Measurements from ENCODE around the gene MRPL48.
"Not testable (repeated sequence)": the region's sequence is repeated elsewhere in the genome, so short reads cannot be mapped to it uniquely, and the experiment has no call there.

MRPL48 gene

DNA sequence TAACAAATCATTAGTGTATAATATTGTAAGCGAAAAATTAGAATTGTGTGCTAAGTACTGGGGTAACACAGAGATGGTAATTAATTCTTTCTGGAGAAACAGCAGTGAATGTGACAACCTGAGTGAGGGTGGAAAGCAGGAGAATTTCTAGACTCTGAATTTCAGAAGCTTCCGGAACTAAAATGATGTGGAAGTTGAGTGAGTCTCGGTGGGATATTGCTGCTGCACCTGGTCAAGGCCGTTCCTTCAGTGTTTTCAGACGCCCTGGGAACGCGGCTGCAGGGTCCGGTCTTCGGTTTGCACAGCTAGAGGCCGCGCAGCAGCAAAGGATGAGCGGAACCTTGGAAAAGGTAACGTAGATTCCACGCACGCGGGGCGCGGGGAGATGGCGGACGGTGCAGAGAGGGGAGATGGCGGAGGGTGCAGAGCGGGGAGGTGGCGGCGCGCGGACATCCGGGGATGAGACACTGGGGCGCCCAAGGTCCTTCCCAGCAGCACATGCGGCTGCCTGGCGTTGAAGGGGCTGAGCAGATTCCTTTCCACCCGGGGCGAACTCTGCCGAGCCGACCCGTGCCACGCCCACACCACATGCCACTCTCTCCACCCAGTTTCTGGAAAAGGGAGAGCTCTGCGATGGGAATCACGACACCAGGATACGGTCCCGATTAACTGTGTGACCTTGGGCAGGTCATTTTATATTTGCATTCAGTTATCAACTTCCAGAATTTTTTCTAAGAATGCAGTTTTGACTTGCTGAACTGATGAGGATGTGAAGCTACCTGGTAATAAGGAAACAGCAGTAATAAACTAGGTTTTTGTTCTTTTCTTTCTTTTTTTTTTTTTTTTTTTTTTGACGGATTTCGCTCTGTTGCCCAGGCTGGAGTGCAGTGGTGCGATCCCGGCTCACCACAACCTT is at the start of gene MRPL48:
Gene MRPL48, plus strand, starts transcription at position 232 of the 916 bp plus-strand sequence. Its CDS starts 98 bp downstream, at position 330.
- no peaks in the 10 kb centered on the region for H3K9me3 Mint-ChIP-seq
- H3K27ac Mint-ChIP-seq: peak within 1 kb of the TSS; percentile 94
- H3K36me3 Mint-ChIP-seq (ENCODE audit: low read depth): peaks cover 6% of the 10 kb centered on the region
- no peaks in the 10 kb centered on the region for H3K27me3 Mint-ChIP-seq
- H3K4me3 Mint-ChIP-seq: peak within 1 kb of the TSS; percentile 96
- no peaks in the 10 kb centered on the region for H3K4me1 Mint-ChIP-seq (ENCODE audit: low read depth)
- intact Hi-C loops (cut with micrococcal nuclease): loop anchor here (5.0 kb wide), 1 partner anchor 89 kb away; the partner anchor contains the start of genes COA4 and PAAF1

- Mint-ChIP-seq H3K9me3 (no peaks in the 10 kb centered on the region), H3K27ac (no peak overlapping the region), H3K27me3 (no peaks in the 10 kb centered on the region), H3K4me1 (ENCODE audit: low read depth) (peaks cover 13% of the 10 kb centered on the region), H3K4me3 (no peak overlapping the region), H3K36me3 (ENCODE audit: low read depth) (peaks cover 22% of the 10 kb centered on the region)
- intact Hi-C loops (cut with micrococcal nuclease): no loop called here
These were observed 44.6 kb upstream of the MRPL48 start for GRCh38 chr11:73743045-73743444.

DNA sequence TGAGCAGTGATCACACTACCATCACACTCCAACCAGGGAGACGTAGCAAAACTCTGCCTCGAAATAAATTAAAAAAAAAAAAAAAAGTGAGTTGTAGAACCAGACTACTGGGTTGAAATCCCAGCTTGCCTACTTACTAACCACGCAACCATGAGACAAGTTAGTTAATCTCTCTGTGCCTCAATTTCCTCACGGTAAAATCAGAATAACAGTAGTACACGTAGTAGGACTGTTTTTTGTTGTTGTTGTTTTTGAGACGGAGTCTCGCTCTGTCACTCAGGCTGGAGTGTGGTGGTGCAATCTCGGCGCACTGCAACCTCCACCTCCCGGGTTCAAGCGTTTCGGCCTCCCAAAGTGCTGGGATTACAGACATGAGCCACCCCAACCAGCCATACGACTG is 41.0 kb upstream of the MRPL48 start:
- H3K27ac Mint-ChIP-seq: no peak overlapping the region
- H3K4me1 Mint-ChIP-seq (ENCODE audit: low read depth): peaks cover 34% of the 10 kb centered on the region
- H3K36me3 Mint-ChIP-seq (ENCODE audit: low read depth): peaks cover 25% of the 10 kb centered on the region
- H3K9me3 Mint-ChIP-seq: no peaks in the 10 kb centered on the region
- H3K4me3 Mint-ChIP-seq: no peak overlapping the region
- H3K27me3 Mint-ChIP-seq: no peaks in the 10 kb centered on the region
- intact Hi-C loops (cut with micrococcal nuclease): no loop called here

DNA sequence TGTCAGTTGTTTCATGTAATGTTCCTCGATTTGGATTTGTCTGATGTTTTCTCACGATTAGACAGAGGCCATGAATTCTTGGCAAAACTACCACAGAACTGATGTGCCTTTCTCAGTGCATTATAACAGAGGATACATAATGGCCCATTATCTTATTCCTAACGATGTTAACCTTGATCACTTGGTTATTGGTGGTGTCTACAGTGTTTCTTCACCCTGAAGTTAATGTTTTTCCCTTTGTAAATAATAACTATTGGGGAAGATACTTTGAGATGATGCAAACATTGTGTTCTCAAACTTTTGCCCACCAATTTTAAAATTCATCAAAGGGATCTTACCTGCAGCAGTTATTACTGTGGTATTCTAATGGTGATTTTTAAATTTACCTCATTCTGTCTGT is 39.9 kb upstream of the MRPL48 start:
- Mint-ChIP-seq H3K27ac (no peak overlapping the region), H3K9me3 (no peaks in the 10 kb centered on the region)

GRCh38 chr11:73748300-73748699 is 39.4 kb upstream of the MRPL48 start:
- no peak overlapping the region for H3K4me3 Mint-ChIP-seq
- no peaks in the 10 kb centered on the region for H3K27me3 Mint-ChIP-seq
- peaks cover 29% of the 10 kb centered on the region for H3K36me3 Mint-ChIP-seq (ENCODE audit: low read depth)
- H3K4me1 Mint-ChIP-seq (ENCODE audit: low read depth): peaks cover 47% of the 10 kb centered on the region
- no peaks in the 10 kb centered on the region for H3K9me3 Mint-ChIP-seq
- intact Hi-C loops (cut with micrococcal nuclease): no loop called here
- no peak overlapping the region for H3K27ac Mint-ChIP-seq

More for the DNA sequence above, 39.9 kb upstream of the MRPL48 start:
- H3K27me3 Mint-ChIP-seq: no peaks in the 10 kb centered on the region
- peaks cover 45% of the 10 kb centered on the region for H3K4me1 Mint-ChIP-seq (ENCODE audit: low read depth)
- intact Hi-C loops (cut with micrococcal nuclease): no loop called here
- H3K36me3 Mint-ChIP-seq (ENCODE audit: low read depth): peaks cover 30% of the 10 kb centered on the region
- H3K4me3 Mint-ChIP-seq: no peak overlapping the region

DNA sequence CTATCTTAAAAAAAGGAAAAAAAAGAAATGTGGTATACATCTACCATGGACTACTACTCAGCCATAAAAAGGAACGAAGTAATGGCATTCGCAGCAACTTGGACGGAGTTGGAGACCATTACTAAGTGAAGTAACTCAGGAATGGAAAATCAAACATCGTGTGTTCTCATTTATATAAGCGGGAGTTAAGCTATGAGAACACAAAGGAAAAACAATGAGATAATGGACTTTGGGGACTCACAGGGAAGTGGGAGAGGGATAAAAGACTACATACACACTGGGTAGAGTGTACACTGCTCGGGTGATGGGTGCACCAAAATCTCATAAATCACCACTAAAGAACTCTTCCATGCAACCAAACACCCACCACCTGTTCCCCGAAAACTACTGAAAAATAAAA is 38.6 kb upstream of the MRPL48 start:
- H3K4me3 Mint-ChIP-seq: no peak overlapping the region
- no peaks in the 10 kb centered on the region for H3K9me3 Mint-ChIP-seq
- peaks cover 22% of the 10 kb centered on the region for H3K36me3 Mint-ChIP-seq (ENCODE audit: low read depth)
- intact Hi-C loops (cut with micrococcal nuclease): no loop called here
- peaks cover 52% of the 10 kb centered on the region for H3K4me1 Mint-ChIP-seq (ENCODE audit: low read depth)
- H3K27ac Mint-ChIP-seq: peak overlapping the region; percentile 17
- no peaks in the 10 kb centered on the region for H3K27me3 Mint-ChIP-seq

GRCh38 chr11:73750228-73750627 is 37.4 kb upstream of the MRPL48 start:
- intact Hi-C loops (cut with micrococcal nuclease): no loop called here
- Mint-ChIP-seq H3K4me1 (ENCODE audit: low read depth) (peaks cover 52% of the 10 kb centered on the region), H3K27ac (no peak overlapping the region), H3K4me3 (no peak overlapping the region), H3K36me3 (ENCODE audit: low read depth) (peaks cover 23% of the 10 kb centered on the region), H3K9me3 (no peaks in the 10 kb centered on the region), H3K27me3 (no peaks in the 10 kb centered on the region)

DNA sequence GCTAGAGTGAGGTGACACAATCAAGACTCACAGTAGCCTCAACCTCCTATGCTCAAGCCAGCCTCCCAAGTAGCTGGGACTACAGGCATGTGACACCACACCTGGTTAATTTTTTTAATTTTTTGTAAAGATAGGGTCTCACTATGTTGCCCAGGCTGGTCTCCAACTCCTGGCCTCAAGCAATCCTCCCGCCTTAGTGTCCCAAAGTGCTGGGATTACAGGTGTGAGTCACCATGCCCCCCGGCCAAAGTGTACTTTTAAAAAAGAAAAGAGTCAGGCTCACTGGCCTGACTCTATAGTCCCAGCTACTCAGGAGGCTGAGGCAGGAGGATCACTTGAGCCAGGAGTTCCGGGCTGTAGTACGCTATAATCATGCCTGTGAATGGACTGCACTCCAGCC is 36.8 kb upstream of the MRPL48 start:
- Mint-ChIP-seq H3K36me3 (ENCODE audit: low read depth) (peaks cover 29% of the 10 kb centered on the region), H3K4me1 (ENCODE audit: low read depth) (peaks cover 55% of the 10 kb centered on the region)
- H3K27ac Mint-ChIP-seq; intact Hi-C loops (cut with micrococcal nuclease); H3K4me3 Mint-ChIP-seq; H3K27me3 Mint-ChIP-seq; H3K9me3 Mint-ChIP-seq: not testable (repeated sequence)

GRCh38 chr11:73752216-73752867 is 35.3 kb upstream of the MRPL48 start:
- H3K36me3 Mint-ChIP-seq (ENCODE audit: low read depth): peaks cover 34% of the 10 kb centered on the region
- H3K27ac Mint-ChIP-seq: no peak overlapping the region
- H3K9me3 Mint-ChIP-seq: no peaks in the 10 kb centered on the region
- H3K27me3 Mint-ChIP-seq: no peaks in the 10 kb centered on the region
- intact Hi-C loops (cut with micrococcal nuclease): no loop called here
- no peak overlapping the region for H3K4me3 Mint-ChIP-seq
- peaks cover 61% of the 10 kb centered on the region for H3K4me1 Mint-ChIP-seq (ENCODE audit: low read depth)

DNA sequence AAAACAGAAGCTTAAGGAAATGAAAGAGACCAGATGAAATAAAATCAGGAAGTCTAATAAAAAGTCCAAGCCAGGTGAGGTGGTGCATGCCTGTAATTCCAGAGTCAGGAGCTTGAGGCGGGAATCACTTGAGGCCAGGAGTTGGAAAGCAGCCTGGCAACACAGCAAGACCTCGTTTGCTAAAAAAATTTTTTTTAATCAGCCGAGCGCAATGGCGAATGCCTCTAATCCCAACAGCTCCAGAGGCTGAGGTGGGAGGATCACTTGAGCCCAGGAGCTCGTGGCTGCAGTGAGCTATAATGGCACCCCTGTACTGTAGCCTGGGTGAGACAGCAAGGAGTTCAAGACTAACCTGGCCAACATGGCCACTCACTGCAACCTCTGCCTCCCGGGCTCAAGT is 34.8 kb upstream of the MRPL48 start:
- H3K27ac Mint-ChIP-seq: no peak overlapping the region
- no peaks in the 10 kb centered on the region for H3K9me3 Mint-ChIP-seq
- intact Hi-C loops (cut with micrococcal nuclease): no loop called here
- peaks cover 34% of the 10 kb centered on the region for H3K36me3 Mint-ChIP-seq (ENCODE audit: low read depth)
- no peaks in the 10 kb centered on the region for H3K27me3 Mint-ChIP-seq
- peaks cover 56% of the 10 kb centered on the region for H3K4me1 Mint-ChIP-seq (ENCODE audit: low read depth)
- no peak overlapping the region for H3K4me3 Mint-ChIP-seq

DNA sequence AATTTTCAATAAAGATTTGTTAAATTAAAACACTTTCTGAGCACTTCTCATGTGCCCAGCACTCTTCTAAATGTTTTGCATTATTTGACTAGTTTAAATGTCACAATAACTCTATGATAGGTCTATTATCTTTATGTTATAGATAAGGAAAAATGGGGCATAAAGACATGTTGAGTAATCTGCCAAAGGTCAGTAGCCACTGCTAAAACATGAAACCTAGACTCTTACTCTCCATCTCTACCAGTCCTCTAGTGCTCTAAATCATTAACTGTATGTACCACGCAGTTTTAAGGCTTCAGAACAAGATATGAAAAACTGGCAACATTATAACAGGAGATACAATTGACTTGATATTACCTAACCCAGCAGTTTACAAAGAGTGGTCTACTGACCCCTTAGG is 33.7 kb upstream of the MRPL48 start:
- Mint-ChIP-seq H3K27me3 (no peaks in the 10 kb centered on the region), H3K9me3 (no peaks in the 10 kb centered on the region), H3K36me3 (ENCODE audit: low read depth) (peaks cover 34% of the 10 kb centered on the region), H3K27ac (no peak overlapping the region), H3K4me1 (ENCODE audit: low read depth) (peaks cover 60% of the 10 kb centered on the region), H3K4me3 (no peak overlapping the region)
- intact Hi-C loops (cut with micrococcal nuclease): no loop called here

DNA sequence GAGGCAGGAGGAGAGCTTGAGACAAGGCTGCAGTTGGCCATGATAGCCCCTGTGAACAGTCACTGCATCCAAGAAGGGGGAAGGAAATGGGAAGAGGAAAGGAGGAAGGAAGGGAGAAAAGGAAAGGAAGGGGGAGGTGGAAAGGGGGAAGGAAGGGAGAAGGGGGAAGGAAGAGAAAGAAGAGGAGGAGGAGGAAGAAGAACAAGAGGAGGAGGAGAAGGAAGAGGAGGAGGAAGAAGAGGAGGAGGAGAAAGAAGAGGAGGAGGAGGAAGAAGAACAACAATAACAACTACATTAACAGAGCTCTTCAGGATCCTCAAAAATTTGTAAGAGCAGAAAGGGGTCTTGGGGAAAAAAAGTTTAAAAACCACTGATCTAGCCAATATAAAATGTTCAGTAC is 32.0 kb upstream of the MRPL48 start:
- Mint-ChIP-seq H3K4me1 (ENCODE audit: low read depth) (peaks cover 62% of the 10 kb centered on the region), H3K9me3 (no peaks in the 10 kb centered on the region), H3K4me3 (no peak overlapping the region), H3K27ac (peak overlapping the region; percentile 12), H3K36me3 (ENCODE audit: low read depth) (peaks cover 47% of the 10 kb centered on the region), H3K27me3 (no peaks in the 10 kb centered on the region)
- intact Hi-C loops (cut with micrococcal nuclease): loop anchor here (5.0 kb wide), 1 partner anchor 37 kb away; no protein-coding TSS in a partner anchor

GRCh38 chr11:73757598-73757997 is 30.1 kb upstream of the MRPL48 start:
- Mint-ChIP-seq H3K36me3 (ENCODE audit: low read depth) (peaks cover 32% of the 10 kb centered on the region), H3K4me1 (ENCODE audit: low read depth) (peaks cover 52% of the 10 kb centered on the region), H3K9me3 (no peaks in the 10 kb centered on the region), H3K27ac (no peak overlapping the region), H3K4me3 (no peak overlapping the region), H3K27me3 (no peaks in the 10 kb centered on the region)
- intact Hi-C loops (cut with micrococcal nuclease): loop anchor here (5.0 kb wide), 1 partner anchor 35 kb away; no protein-coding TSS in a partner anchor

GRCh38 chr11:73758451-73758850 is 29.2 kb upstream of the MRPL48 start:
- no peak overlapping the region for H3K27ac Mint-ChIP-seq
- no peaks in the 10 kb centered on the region for H3K9me3 Mint-ChIP-seq
- H3K4me3 Mint-ChIP-seq: no peak overlapping the region
- peaks cover 50% of the 10 kb centered on the region for H3K4me1 Mint-ChIP-seq (ENCODE audit: low read depth)
- H3K36me3 Mint-ChIP-seq (ENCODE audit: low read depth): peaks cover 28% of the 10 kb centered on the region
- intact Hi-C loops (cut with micrococcal nuclease): loop anchor here (5.0 kb wide), 1 partner anchor 34 kb away; no protein-coding TSS in a partner anchor
- H3K27me3 Mint-ChIP-seq: no peaks in the 10 kb centered on the region

Measured in dendritic cell treated with granulocyte-macrophage colony-stimulating factor and Interleukin-4, amounts not matched to agents 40 ng/mL and 50 ng/mL, for 4 days (primary cell).